HEK293T (cell line): Measurements from ENCODE around the gene TCHP.

Experiments
- ELF4 ChIP-seq: fragments of 450-650 bp; IDR thresholded peaks from 2 replicates; pipeline ENCODE4 v1.6.1; 2017; ENCODE audit warnings: antibody characterized with exemption
- FOXM1 ChIP-seq: fragments of 450-650 bp; IDR thresholded peaks from 2 replicates; pipeline ENCODE4 v1.6.1; 2017; ENCODE audit warnings: mild to moderate bottlenecking, borderline replicate concordance
- L3MBTL2 ChIP-seq: fragments of 450-650 bp; conservative IDR thresholded peaks from 2 replicates; pipeline ENCODE4 v1.6.1; 2016; ENCODE audit warnings: mild to moderate bottlenecking
- SP1 ChIP-seq: fragments of 450-650 bp; IDR thresholded peaks from 2 replicates; pipeline ENCODE4 v1.6.1; 2017
- TARDBP ChIP-seq: fragments of 450-650 bp; IDR thresholded peaks from 2 replicates; pipeline ENCODE4 v1.6.1; 2016
- ZNF384 ChIP-seq: fragments of 450-650 bp; IDR thresholded peaks from 2 replicates; pipeline ENCODE4 v1.6.1; 2016

- TF ChIP-seq TARDBP (no peak), ELF4 (no peak), L3MBTL2 (no peak), SP1 (no peak), ZNF384 (no peak), FOXM1 (no peak)
These were observed 39.4 kb downstream of the TCHP start for GRCh38 chr12:109939504-109939903.
